Measurements from ENCODE around the gene GGT5.
"Not testable (repeated sequence)": the region's sequence is repeated elsewhere in the genome, so short reads cannot be mapped to it uniquely, and the experiment has no call there.

GGT5 gene

GRCh38 chr22:24247564-24248344 is 2.9 kb upstream of the GGT5 start:
- TF ChIP-seq Cebpa-rat (IDR thresholded peaks at IDR 0.05): no peak
- Histone ChIP-seq H3K27me3 (no peaks in the 10 kb centered on the region), H3K9me3 (replicated peaks in 1 of 11) (no peaks in the 10 kb centered on the region), H3K9ac (peak overlapping the region; percentile 28 to 64 (median 51); a peak in 16 of 22 replicates), H3K27ac (peak overlapping the region in 10 of 11 experiments; percentile 21 to 70 (median 58); a peak in 17 of 22 replicates), H3K36me3 (no peaks in the 10 kb centered on the region), H3K4me1 (peaks cover 45 to 52% (median 47%) of the 10 kb centered on the region in 10 experiments), H3K4me2 (peak overlapping the region; percentile 48 to 98 (median 77)), H3K4me3 (no peak overlapping the region), H4K20me1 (no peaks in the 10 kb centered on the region)

GRCh38 chr22:24247011-24247507 is 2.2 kb upstream of the GGT5 start:
- no peaks in the 10 kb centered on the region for H3K36me3 ChIP-seq
- TF ChIP-seq Cebpa-rat (IDR thresholded peaks at IDR 0.05): no peak
- H3K9me3 ChIP-seq (replicated peaks in 1 of 11): no peaks in the 10 kb centered on the region
- no peaks in the 10 kb centered on the region for H3K27me3 ChIP-seq
- H4K20me1 ChIP-seq: no peaks in the 10 kb centered on the region
- H3K4me3 ChIP-seq: no peak overlapping the region
- peak overlapping the region; percentile 48 to 98 (median 77) for H3K4me2 ChIP-seq
- H3K9ac ChIP-seq: peak overlapping the region; percentile 28 to 64 (median 51); a peak in 17 of 22 replicates
- peak overlapping the region; percentile 21 to 70 (median 58); a peak in 17 of 22 replicates for H3K27ac ChIP-seq
- peaks cover 51 to 59% (median 54%) of the 10 kb centered on the region in 10 experiments for H3K4me1 ChIP-seq

GRCh38 chr22:24245584-24246561 is 991 bp upstream of the GGT5 start:
- H3K4me1 ChIP-seq: peaks cover 54 to 70% (median 64%) of the 10 kb centered on the region in 10 experiments
- peak overlapping the region in 8 of 11 experiments; percentile 15 to 70 (median 62); a peak in 9 of 22 replicates for H3K27ac ChIP-seq

GRCh38 chr22:24244144-24244787 is 616 bp downstream of the GGT5 start:
- Histone ChIP-seq H3K36me3 (peaks cover 0 to 7% (median 0%) of the 10 kb centered on the region in 11 experiments; a peak in 3 of 22 replicates), H3K9ac (peak overlapping the region in 9 of 11 experiments; percentile 60 to 81 (median 67); a peak in 14 of 22 replicates), H4K20me1 (no peaks in the 10 kb centered on the region), H3K4me2 (peak overlapping the region; percentile 87 to 98 (median 94)), H3K4me1 (peaks cover 54 to 82% (median 77%) of the 10 kb centered on the region in 10 experiments), H3K4me3 (peak overlapping the region in 8 of 10 experiments; percentile 41 to 76 (median 58); a peak in 15 of 20 replicates), H3K9me3 (replicated peaks in 1 of 11) (no peaks in the 10 kb centered on the region), H3K27me3 (no peaks in the 10 kb centered on the region), H3K27ac (peak overlapping the region in 9 of 11 experiments; percentile 27 to 87 (median 75); a peak in 16 of 22 replicates)
- no peak for TF ChIP-seq Cebpa-rat (IDR thresholded peaks at IDR 0.05)

More at GRCh38 chr22:24245584-24246561, 991 bp upstream of the GGT5 start:
- H3K9me3 ChIP-seq (replicated peaks in 1 of 11); H3K36me3 ChIP-seq; H3K27me3 ChIP-seq; H4K20me1 ChIP-seq: not testable (repeated sequence)
- Histone ChIP-seq H3K9ac (peak overlapping the region in 5 of 11 experiments; percentile 33 to 64 (median 54); a peak in 7 of 22 replicates), H3K4me3 (0 out of 20 replicates have a peak overlapping the region, but pooled peaks of 1 of the 10 experiments have one; percentile 63), H3K4me2 (peak overlapping the region; percentile 55 to 98 (median 89))

- Histone ChIP-seq H3K4me1 (peaks cover 54 to 84% (median 78%) of the 10 kb centered on the region in 10 experiments), H3K4me3 (peak overlapping the region in 9 of 10 experiments; percentile 38 to 76 (median 54); a peak in 18 of 20 replicates), H3K9ac (peak overlapping the region; percentile 50 to 81 (median 67)), H3K4me2 (peak overlapping the region; percentile 87 to 98 (median 94)), H3K27ac (peak overlapping the region; percentile 53 to 87 (median 74); a peak in 21 of 22 replicates)
- H3K9me3 ChIP-seq (replicated peaks in 1 of 11); H3K36me3 ChIP-seq; H3K27me3 ChIP-seq; H4K20me1 ChIP-seq: not testable (repeated sequence)
Measured at GRCh38 chr22:24243417-24243816, 1.5 kb downstream of the GGT5 start.

GRCh38 chr22:24240985-24241692 is 3.7 kb downstream of the GGT5 start:
- H3K36me3 ChIP-seq: peaks cover 0 to 21% (median 0%) of the 10 kb centered on the region in 11 experiments; a peak in 6 of 22 replicates
- peak overlapping the region in 4 of 11 experiments; percentile 27 to 56 (median 38); a peak in 8 of 22 replicates for H3K27ac ChIP-seq
- not testable (repeated sequence) for H3K9me3 ChIP-seq (replicated peaks in 1 of 11); H4K20me1 ChIP-seq; H3K27me3 ChIP-seq
- H3K4me1 ChIP-seq: peaks cover 41 to 83% (median 66%) of the 10 kb centered on the region in 10 experiments
- peak overlapping the region in 2 of 11 experiments; percentile 15 to 37; a peak in 2 of 22 replicates for H3K9ac ChIP-seq
- H3K4me2 ChIP-seq: peak overlapping the region in 9 of 11 experiments; percentile 28 to 81 (median 72); a peak in 17 of 22 replicates
- peak overlapping the region in 1 of 10 experiments; percentile 12; a peak in 1 of 20 replicates for H3K4me3 ChIP-seq

GRCh38 chr22:24240381-24240780 is 4.5 kb downstream of the GGT5 start:
- no peak for TF ChIP-seq Cebpa-rat (IDR thresholded peaks at IDR 0.05)
- Histone ChIP-seq H3K4me3 (0 out of 20 replicates have a peak overlapping the region, but pooled peaks of 1 of the 10 experiments have one; percentile 12), H3K4me2 (peak overlapping the region in 8 of 11 experiments; percentile 41 to 81 (median 74); a peak in 16 of 22 replicates), H3K27ac (peak overlapping the region in 3 of 11 experiments; percentile 30 to 56 (median 36); a peak in 4 of 22 replicates), H3K27me3 (no peaks in the 10 kb centered on the region), H3K36me3 (peaks cover 0 to 29% (median 0%) of the 10 kb centered on the region in 11 experiments; a peak in 6 of 22 replicates), H4K20me1 (peaks cover 0 to 9% (median 0%) of the 10 kb centered on the region in 11 experiments; a peak in 3 of 22 replicates), H3K9me3 (replicated peaks in 1 of 11) (no peaks in the 10 kb centered on the region), H3K9ac (no peak overlapping the region), H3K4me1 (peaks cover 35 to 81% (median 66%) of the 10 kb centered on the region in 10 experiments)

GRCh38 chr22:24238101-24238694 is 6.7 kb downstream of the GGT5 start:
- H3K4me3 ChIP-seq; H3K27me3 ChIP-seq; H3K9ac ChIP-seq; H3K27ac ChIP-seq; H3K9me3 ChIP-seq (replicated peaks in 1 of 11): not testable (repeated sequence)
- peaks cover 0 to 49% (median 0%) of the 10 kb centered on the region in 11 experiments; a peak in 9 of 22 replicates for H3K36me3 ChIP-seq
- H4K20me1 ChIP-seq: peaks cover 0 to 29% (median 0%) of the 10 kb centered on the region in 11 experiments; a peak in 5 of 22 replicates
- peak overlapping the region in 3 of 11 experiments; percentile 24 to 26 (median 26); a peak in 3 of 22 replicates for H3K4me2 ChIP-seq
- H3K4me1 ChIP-seq: peaks cover 17 to 67% (median 49%) of the 10 kb centered on the region in 10 experiments

All from BLaER1 treated with 17β-estradiol and CSF1 and Interleukin-3, amounts not matched to agents 10 nM and 100 nM (cell line).